Neural cell (in vitro differentiated cells): Measurements from ENCODE around the gene EZR. TPM values are rescaled to one million over a fixed set of nuclear protein-coding genes. Genes with fewer than 3 reads are reported as not detected.

Experiments
- H2AFZ ChIP-seq: fragments of 200-600, 300-800 bp; sonication (generic), shearing (Covaris generic); 2 replicates; pipeline ENCODE4 v1.6.0; 2014; ENCODE audit warnings: low read depth, mild to moderate bottlenecking, antibody characterized with exemption, low read length, moderate library complexity
- H3F3A ChIP-seq: fragments of 200-600 bp; shearing (Covaris generic); 2 replicates; pipeline ENCODE4 v1.6.1; 2016; ENCODE audit warnings: mild to moderate bottlenecking, moderate library complexity, mixed read lengths, antibody characterized with exemption, low read length; ENCODE audit not compliant: insufficient read depth, poor library complexity, severe bottlenecking
- H3K27ac ChIP-seq: fragments of 200-600, 300-800 bp; sonication (generic), shearing (Covaris generic); 2 replicates; pipeline ENCODE4 v1.5.1; 2014; ENCODE audit warnings: mild to moderate bottlenecking, low read length, moderate library complexity
- H3K27me3 ChIP-seq: fragments of 300-800, 200-600 bp; sonication (generic), shearing (Covaris generic); 2 replicates; pipeline ENCODE4 v1.6.0; 2014; ENCODE audit warnings: mild to moderate bottlenecking, low read depth, low read length, moderate library complexity; ENCODE audit not compliant: insufficient read depth
- H3K36me3 ChIP-seq: fragments of 300-800, 200-600 bp; sonication (generic), shearing (Covaris generic); 2 replicates; pipeline ENCODE4 v1.5.1; 2014; ENCODE audit warnings: mild to moderate bottlenecking, antibody characterized with exemption, low read length, moderate library complexity; ENCODE audit not compliant: insufficient read depth
- H3K4me2 ChIP-seq: fragments of 300-800, 200-600 bp; sonication (generic), shearing (Covaris generic); 2 replicates; pipeline ENCODE4 v1.6.0; 2014; ENCODE audit warnings: mild to moderate bottlenecking, low read length
- H3K4me3 ChIP-seq: fragments of 300-800, 200-600 bp; sonication (generic), shearing (Covaris generic); 2 replicates; pipeline ENCODE4 v1.5.1; 2014; ENCODE audit warnings: mild to moderate bottlenecking, low read length, moderate library complexity
- H3K79me2 ChIP-seq: fragments of 200-600 bp; shearing (Covaris generic); replicated peaks from 2 replicates; pipeline ENCODE4 v1.6.0; 2014; ENCODE audit warnings: mild to moderate bottlenecking, low read length, moderate library complexity; ENCODE audit not compliant: insufficient read depth
- H3K9ac ChIP-seq: fragments of 300-800, 200-600 bp; sonication (generic), shearing (Covaris generic); 2 replicates; pipeline ENCODE4 v1.6.1; 2016; ENCODE audit warnings: mild to moderate bottlenecking, low read length, mixed read lengths
- H3K9me2 ChIP-seq: fragments of 200-600 bp; shearing (Covaris generic); 2 replicates; pipeline ENCODE4 v1.6.1; 2016; ENCODE audit warnings: mild to moderate bottlenecking, low read length, mixed read lengths; ENCODE audit not compliant: insufficient read depth
- H3K9me3 ChIP-seq: fragments of 200-600, 300-800 bp; sonication (generic), shearing (Covaris generic); 2 replicates; pipeline ENCODE4 v1.6.1; 2016; ENCODE audit warnings: mild to moderate bottlenecking, mixed run types, low read length, moderate library complexity, mixed read lengths
- H4K20me1 ChIP-seq: fragments of 200-600 bp; shearing (Covaris generic); 2 replicates; pipeline ENCODE4 v1.6.1; 2016; ENCODE audit warnings: mild to moderate bottlenecking, mixed run types; ENCODE audit not compliant: insufficient read depth
- EP300 ChIP-seq: fragments of 450-650 bp; conservative IDR thresholded peaks from 2 replicates; pipeline ENCODE4 v1.6.1; 2014; ENCODE audit warnings: antibody characterized with exemption, mild to moderate bottlenecking, moderate library complexity; ENCODE audit not compliant: poor library complexity, severe bottlenecking
- EZH2 ChIP-seq: fragments of 200-600, 300-800 bp; shearing (Covaris generic), sonication (generic); IDR thresholded peaks from 2 replicates; pipeline ENCODE4 v1.6.1; 2014; ENCODE audit warnings: antibody characterized with exemption, low read length, borderline replicate concordance, mild to moderate bottlenecking; ENCODE audit not compliant: insufficient read depth, poor library complexity, severe bottlenecking
- MXI1 ChIP-seq: fragments of 450-650 bp; conservative IDR thresholded peaks from 2 replicates; pipeline ENCODE4 v1.6.1; 2014; ENCODE audit warnings: antibody characterized with exemption, mild to moderate bottlenecking; ENCODE audit not compliant: poor library complexity, severe bottlenecking
- POLR2AphosphoS5 ChIP-seq: IDR thresholded peaks from 2 replicates; pipeline ENCODE4 v1.6.1; 2012
- RAD21 ChIP-seq: fragments of 450-650 bp; conservative IDR thresholded peaks from 2 replicates; pipeline ENCODE4 v1.6.1; 2014; ENCODE audit warnings: antibody characterized with exemption, mild to moderate bottlenecking, moderate library complexity
- SMC3 ChIP-seq: fragments of 450-650 bp; conservative IDR thresholded peaks from 2 replicates; pipeline ENCODE4 v1.6.1; 2014; ENCODE audit warnings: antibody characterized with exemption, mild to moderate bottlenecking, moderate library complexity; ENCODE audit not compliant: poor library complexity
- TAF1 ChIP-seq: IDR thresholded peaks from 2 replicates; pipeline ENCODE4 v1.6.1; 2012; ENCODE audit warnings: low read depth
- polyA plus RNA-seq: library from polyadenylated mRNA; depleted of rRNA; stranded (reverse); fragments of >200 nt; gene quantifications from 2 replicates; pipeline ENCODE4 v1.2.3, GENCODE V29; 2014
- TF ChIP-seq, protein P1 (sequence below): IDR thresholded peaks from 2 replicates; pipeline ENCODE4 v1.6.1; 2012; ENCODE audit warnings: borderline replicate concordance
- TF ChIP-seq, protein P2 (sequence below): fragments of 450-650 bp; IDR thresholded peaks from 2 replicates; pipeline ENCODE4 v1.5.1; 2014; ENCODE audit warnings: antibody characterized with exemption, mild to moderate bottlenecking, moderate library complexity; ENCODE audit not compliant: poor library complexity, severe bottlenecking

The EZR gene
- polyA plus RNA-seq, 1 donor from 2014 or later: 1.6 TPM

DNA sequence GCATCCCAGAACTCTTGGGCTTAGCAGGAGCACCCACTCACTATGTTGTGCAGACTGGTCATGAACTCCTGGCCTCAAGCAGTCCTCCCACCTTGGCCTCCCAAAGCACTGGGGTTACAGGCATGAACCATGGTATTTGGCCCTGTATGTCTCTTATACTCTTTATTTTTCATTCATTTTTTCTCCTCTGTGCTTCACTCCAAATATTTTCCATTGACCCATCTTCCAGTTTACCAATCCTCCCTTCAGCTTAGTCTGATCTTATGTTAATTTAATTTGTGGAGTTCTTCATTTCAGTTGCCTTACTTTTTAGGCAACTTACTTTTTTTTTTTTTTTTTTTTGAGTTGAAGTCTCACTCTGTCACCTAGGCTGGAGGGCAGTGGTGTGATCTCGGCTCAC lies 79.5 kb downstream of the EZR start:
- Histone ChIP-seq H3K9ac (no peak overlapping the region), H3F3A (no peaks in the 10 kb centered on the region), H3K9me3 (no peaks in the 10 kb centered on the region), H3K36me3 (no peaks in the 10 kb centered on the region), H3K27ac (no peak overlapping the region), H2AFZ (no peak overlapping the region), H3K4me3 (no peak overlapping the region), H3K27me3 (no peaks in the 10 kb centered on the region), H3K4me2 (no peak overlapping the region), H3K79me2 (no peaks in the 10 kb centered on the region), H3K9me2 (no peaks in the 10 kb centered on the region), H4K20me1 (no peaks in the 10 kb centered on the region)
- TF ChIP-seq EP300: no peak
- TF ChIP-seq RAD21: no peak
- TF ChIP-seq SMC3: no peak
- no peak for TF ChIP-seq POLR2AphosphoS5
- no peak for TF ChIP-seq MXI1
- TF ChIP-seq, protein P1, sequence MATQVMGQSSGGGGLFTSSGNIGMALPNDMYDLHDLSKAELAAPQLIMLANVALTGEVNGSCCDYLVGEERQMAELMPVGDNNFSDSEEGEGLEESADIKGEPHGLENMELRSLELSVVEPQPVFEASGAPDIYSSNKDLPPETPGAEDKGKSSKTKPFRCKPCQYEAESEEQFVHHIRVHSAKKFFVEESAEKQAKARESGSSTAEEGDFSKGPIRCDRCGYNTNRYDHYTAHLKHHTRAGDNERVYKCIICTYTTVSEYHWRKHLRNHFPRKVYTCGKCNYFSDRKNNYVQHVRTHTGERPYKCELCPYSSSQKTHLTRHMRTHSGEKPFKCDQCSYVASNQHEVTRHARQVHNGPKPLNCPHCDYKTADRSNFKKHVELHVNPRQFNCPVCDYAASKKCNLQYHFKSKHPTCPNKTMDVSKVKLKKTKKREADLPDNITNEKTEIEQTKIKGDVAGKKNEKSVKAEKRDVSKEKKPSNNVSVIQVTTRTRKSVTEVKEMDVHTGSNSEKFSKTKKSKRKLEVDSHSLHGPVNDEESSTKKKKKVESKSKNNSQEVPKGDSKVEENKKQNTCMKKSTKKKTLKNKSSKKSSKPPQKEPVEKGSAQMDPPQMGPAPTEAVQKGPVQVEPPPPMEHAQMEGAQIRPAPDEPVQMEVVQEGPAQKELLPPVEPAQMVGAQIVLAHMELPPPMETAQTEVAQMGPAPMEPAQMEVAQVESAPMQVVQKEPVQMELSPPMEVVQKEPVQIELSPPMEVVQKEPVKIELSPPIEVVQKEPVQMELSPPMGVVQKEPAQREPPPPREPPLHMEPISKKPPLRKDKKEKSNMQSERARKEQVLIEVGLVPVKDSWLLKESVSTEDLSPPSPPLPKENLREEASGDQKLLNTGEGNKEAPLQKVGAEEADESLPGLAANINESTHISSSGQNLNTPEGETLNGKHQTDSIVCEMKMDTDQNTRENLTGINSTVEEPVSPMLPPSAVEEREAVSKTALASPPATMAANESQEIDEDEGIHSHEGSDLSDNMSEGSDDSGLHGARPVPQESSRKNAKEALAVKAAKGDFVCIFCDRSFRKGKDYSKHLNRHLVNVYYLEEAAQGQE: no peak
- TF ChIP-seq, protein P2, sequence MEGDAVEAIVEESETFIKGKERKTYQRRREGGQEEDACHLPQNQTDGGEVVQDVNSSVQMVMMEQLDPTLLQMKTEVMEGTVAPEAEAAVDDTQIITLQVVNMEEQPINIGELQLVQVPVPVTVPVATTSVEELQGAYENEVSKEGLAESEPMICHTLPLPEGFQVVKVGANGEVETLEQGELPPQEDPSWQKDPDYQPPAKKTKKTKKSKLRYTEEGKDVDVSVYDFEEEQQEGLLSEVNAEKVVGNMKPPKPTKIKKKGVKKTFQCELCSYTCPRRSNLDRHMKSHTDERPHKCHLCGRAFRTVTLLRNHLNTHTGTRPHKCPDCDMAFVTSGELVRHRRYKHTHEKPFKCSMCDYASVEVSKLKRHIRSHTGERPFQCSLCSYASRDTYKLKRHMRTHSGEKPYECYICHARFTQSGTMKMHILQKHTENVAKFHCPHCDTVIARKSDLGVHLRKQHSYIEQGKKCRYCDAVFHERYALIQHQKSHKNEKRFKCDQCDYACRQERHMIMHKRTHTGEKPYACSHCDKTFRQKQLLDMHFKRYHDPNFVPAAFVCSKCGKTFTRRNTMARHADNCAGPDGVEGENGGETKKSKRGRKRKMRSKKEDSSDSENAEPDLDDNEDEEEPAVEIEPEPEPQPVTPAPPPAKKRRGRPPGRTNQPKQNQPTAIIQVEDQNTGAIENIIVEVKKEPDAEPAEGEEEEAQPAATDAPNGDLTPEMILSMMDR: no peak
- TF ChIP-seq TAF1: no peak
- TF ChIP-seq EZH2: no peak

DNA sequence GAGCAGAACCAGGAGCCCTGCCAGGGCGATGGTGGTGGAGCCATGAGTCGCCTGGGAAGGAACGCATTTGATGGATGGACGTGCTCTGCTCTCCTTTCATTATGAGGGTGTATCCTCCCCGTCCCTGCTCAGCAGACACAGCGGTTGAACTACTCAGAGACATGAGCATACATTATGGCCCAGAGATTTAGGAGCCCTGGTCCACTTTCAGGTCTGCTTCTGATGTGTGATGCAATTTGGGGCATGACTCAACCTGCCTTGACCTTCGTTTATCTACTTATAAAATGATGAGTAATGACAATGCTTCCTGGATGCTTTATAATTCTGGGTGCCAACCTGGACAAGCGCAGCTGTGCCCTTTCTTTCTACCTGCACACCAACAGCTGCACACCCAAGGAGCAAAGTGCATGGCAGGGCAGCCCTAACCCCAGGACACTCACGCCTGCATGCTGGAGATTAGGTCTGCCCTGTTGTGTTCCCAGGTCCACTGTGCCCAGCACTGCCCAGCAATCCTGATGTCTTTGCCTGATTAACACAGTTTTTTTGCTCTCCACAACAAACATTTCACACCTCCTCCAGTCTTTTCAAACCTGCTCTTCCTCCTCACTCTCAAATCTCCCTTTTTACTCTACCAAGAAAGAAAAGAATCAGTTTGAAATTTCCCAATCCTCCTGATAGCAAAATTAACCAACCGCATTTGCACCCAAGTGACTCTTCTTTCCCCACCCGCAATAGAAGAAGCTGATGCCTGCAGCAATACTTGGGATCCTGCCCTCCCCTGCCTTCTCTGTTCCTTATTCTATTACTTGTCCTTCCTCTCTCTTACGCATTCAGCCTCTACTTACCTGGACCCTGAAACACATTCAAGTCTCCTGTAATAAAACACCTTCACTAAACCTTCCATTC lies 81.2 kb downstream of the EZR start:
- H3K79me2 ChIP-seq: no peaks in the 10 kb centered on the region
- no peaks in the 10 kb centered on the region for H3K27me3 ChIP-seq
- no peaks in the 10 kb centered on the region for H3K9me2 ChIP-seq
- H3K4me3 ChIP-seq: no peak overlapping the region
- H3K9me3 ChIP-seq: no peaks in the 10 kb centered on the region
- no peak overlapping the region for H3K9ac ChIP-seq
- H3F3A ChIP-seq: no peaks in the 10 kb centered on the region
- H2AFZ ChIP-seq: no peak overlapping the region
- no peak overlapping the region for H3K4me2 ChIP-seq
- H3K36me3 ChIP-seq: no peaks in the 10 kb centered on the region
- no peaks in the 10 kb centered on the region for H4K20me1 ChIP-seq
- TF ChIP-seq RAD21: no peak
- no peak for TF ChIP-seq POLR2AphosphoS5
- no peak for TF ChIP-seq SMC3
- no peak for TF ChIP-seq TAF1
- TF ChIP-seq, protein P1: no peak
- TF ChIP-seq, protein P2: no peak
- no peak for TF ChIP-seq MXI1
- no peak for TF ChIP-seq EP300
- no peak for TF ChIP-seq EZH2
- H3K27ac ChIP-seq: no peak overlapping the region
